ENCODE measurements around the gene LRRC61.

DNA sequence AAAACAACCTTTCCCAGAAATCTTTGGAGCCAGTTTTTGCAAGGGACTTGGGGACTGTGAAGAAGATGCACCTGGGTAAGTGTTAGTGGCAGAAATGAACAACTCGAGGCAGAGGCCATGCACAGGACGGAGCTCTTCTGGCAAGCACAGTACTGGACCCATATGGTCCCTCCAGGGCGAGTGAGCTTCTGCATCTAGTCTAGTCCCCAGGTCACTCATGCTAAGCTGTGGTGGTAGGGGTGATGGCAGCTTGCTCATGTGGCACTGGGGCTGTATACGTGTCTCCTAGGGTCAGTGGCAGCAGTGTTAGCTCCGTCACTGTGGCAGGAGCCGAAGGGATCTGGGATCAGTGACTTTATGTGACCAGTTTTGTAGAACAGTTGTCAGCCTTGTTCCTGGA lies 9.3 kb upstream of the LRRC61 start:
- TF ChIP-seq, protein P1, sequence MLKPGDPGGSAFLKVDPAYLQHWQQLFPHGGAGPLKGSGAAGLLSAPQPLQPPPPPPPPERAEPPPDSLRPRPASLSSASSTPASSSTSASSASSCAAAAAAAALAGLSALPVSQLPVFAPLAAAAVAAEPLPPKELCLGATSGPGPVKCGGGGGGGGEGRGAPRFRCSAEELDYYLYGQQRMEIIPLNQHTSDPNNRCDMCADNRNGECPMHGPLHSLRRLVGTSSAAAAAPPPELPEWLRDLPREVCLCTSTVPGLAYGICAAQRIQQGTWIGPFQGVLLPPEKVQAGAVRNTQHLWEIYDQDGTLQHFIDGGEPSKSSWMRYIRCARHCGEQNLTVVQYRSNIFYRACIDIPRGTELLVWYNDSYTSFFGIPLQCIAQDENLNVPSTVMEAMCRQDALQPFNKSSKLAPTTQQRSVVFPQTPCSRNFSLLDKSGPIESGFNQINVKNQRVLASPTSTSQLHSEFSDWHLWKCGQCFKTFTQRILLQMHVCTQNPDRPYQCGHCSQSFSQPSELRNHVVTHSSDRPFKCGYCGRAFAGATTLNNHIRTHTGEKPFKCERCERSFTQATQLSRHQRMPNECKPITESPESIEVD (tag by site-specific recombination; IDR thresholded peaks at IDR 0.05) = no peak
- TF ChIP-seq ZBTB21 (tag by site-specific recombination; IDR thresholded peaks at IDR 0.05) (no peak), ZNF24 (tag by site-specific recombination; IDR thresholded peaks at IDR 0.05) (no peak), ZNF792 (tag by site-specific recombination; IDR thresholded peaks at IDR 0.05) (no peak), ZNF561 (tag by site-specific recombination; IDR thresholded peaks at IDR 0.05; ENCODE audit: borderline replicate concordance) (no peak), ZNF16 (tag by site-specific recombination; IDR thresholded peaks at IDR 0.05; ENCODE audit: low read depth) (no peak), REPIN1 (tag by site-specific recombination; IDR thresholded peaks at IDR 0.05; ENCODE audit: low read depth) (no peak), ZNF19 (tag by site-specific recombination; IDR thresholded peaks at IDR 0.05; ENCODE audit: low read depth) (no peak), ZFP3 (tag by site-specific recombination; IDR thresholded peaks at IDR 0.05; ENCODE audit: low read depth) (no peak), SP2 (tag by site-specific recombination; IDR thresholded peaks at IDR 0.05) (no peak), ZNF777 (tag by site-specific recombination; IDR thresholded peaks at IDR 0.05; ENCODE audit: borderline replicate concordance) (no peak)
- TF ChIP-seq, protein P2, sequence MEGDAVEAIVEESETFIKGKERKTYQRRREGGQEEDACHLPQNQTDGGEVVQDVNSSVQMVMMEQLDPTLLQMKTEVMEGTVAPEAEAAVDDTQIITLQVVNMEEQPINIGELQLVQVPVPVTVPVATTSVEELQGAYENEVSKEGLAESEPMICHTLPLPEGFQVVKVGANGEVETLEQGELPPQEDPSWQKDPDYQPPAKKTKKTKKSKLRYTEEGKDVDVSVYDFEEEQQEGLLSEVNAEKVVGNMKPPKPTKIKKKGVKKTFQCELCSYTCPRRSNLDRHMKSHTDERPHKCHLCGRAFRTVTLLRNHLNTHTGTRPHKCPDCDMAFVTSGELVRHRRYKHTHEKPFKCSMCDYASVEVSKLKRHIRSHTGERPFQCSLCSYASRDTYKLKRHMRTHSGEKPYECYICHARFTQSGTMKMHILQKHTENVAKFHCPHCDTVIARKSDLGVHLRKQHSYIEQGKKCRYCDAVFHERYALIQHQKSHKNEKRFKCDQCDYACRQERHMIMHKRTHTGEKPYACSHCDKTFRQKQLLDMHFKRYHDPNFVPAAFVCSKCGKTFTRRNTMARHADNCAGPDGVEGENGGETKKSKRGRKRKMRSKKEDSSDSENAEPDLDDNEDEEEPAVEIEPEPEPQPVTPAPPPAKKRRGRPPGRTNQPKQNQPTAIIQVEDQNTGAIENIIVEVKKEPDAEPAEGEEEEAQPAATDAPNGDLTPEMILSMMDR (tag by site-specific recombination; IDR thresholded peaks at IDR 0.05) = no peak
- TF ChIP-seq, protein P3, sequence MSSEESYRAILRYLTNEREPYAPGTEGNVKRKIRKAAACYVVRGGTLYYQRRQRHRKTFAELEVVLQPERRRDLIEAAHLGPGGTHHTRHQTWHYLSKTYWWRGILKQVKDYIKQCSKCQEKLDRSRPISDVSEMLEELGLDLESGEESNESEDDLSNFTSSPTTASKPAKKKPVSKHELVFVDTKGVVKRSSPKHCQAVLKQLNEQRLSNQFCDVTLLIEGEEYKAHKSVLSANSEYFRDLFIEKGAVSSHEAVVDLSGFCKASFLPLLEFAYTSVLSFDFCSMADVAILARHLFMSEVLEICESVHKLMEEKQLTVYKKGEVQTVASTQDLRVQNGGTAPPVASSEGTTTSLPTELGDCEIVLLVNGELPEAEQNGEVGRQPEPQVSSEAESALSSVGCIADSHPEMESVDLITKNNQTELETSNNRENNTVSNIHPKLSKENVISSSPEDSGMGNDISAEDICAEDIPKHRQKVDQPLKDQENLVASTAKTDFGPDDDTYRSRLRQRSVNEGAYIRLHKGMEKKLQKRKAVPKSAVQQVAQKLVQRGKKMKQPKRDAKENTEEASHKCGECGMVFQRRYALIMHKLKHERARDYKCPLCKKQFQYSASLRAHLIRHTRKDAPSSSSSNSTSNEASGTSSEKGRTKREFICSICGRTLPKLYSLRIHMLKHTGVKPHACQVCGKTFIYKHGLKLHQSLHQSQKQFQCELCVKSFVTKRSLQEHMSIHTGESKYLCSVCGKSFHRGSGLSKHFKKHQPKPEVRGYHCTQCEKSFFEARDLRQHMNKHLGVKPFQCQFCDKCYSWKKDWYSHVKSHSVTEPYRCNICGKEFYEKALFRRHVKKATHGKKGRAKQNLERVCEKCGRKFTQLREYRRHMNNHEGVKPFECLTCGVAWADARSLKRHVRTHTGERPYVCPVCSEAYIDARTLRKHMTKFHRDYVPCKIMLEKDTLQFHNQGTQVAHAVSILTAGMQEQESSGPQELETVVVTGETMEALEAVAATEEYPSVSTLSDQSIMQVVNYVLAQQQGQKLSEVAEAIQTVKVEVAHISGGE (tag by site-specific recombination; conservative IDR thresholded peaks at IDR 0.05; ENCODE audit: low read depth) = no peak
